HG02840 (cell line): ENCODE measurements around the gene SNX30.
"Not testable (repeated sequence)": the region's sequence is repeated elsewhere in the genome, so short reads cannot be mapped to it uniquely, and the experiment has no call there.

Experiments used
- ATAC-seq: cut with Tn5 transposase; IDR thresholded peaks from one replicate; pipeline ENCODE4 v1.9.1; 2021; ENCODE audit warnings: mild to moderate bottlenecking, moderate library complexity, moderate number of reproducible peaks; ENCODE audit not compliant: unreplicated experiment, low FRiP score

The SNX30 gene, protein sequence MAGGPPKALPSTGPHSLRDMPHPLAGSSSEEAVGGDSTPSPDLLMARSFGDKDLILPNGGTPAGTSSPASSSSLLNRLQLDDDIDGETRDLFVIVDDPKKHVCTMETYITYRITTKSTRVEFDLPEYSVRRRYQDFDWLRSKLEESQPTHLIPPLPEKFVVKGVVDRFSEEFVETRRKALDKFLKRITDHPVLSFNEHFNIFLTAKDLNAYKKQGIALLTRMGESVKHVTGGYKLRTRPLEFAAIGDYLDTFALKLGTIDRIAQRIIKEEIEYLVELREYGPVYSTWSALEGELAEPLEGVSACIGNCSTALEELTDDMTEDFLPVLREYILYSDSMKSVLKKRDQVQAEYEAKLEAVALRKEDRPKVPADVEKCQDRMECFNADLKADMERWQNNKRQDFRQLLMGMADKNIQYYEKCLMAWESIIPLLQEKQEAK

DNA sequence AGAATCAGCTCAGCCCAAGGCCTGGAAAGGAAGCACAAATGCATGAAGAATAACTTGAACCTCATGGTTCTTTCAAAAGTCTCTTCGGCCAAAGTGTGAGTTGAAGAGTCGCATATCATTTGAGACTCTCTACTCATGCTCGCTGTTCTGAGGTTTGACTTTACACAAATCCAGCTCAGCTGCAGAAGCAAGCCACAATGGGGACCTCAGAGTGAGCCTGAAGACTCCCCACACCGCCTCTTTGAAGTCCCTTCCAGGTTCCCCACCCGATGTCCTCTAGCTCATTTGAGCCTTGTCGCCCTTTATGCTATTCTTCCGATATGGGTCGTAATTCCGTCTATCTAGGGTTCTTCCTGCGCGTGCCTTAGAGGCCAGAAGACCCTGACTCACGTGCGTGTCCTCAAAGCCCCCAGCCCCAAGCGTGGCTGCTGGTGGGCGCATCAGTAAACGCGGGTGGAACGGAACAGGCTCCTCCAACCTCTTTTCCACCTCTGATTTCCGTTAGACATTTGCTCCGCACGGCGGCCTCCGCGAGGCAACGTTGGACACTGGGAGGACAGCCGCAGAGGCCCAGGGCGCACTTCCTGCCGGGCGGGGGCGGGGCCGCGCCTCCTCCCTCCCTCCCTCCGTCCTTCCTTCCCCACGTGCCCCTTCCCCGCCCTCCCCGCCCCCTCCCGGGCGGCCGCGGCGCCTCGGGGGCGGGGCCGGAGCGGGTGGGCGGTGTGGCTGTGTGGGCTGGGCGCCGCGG is at the start of gene SNX30:
Gene SNX30 (plus strand): TSS at position 745 of the 748 bp plus-strand sequence. CDS start 242 bp downstream, outside the sequence.
- ATAC-seq = peak; percentile 78

DNA sequence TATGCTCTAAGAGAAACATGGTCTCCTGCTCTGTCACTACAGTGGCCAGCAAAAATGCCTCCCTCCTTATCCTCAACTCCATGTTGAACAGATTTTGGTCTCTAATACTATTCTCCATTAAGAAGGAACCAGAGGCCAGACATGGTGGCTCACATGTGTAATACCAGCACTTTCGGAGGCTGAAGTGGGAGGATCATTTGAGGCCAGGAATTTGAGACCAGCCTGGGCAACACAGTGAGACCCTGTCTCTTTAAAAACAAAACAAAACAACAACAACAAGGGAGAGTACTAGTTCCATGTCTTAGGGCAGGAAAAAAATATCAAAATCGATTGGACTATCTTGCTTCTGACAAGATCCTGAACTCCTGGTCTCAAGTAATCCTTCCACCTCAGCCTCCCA is 47.3 kb upstream of the SNX30 start:
- ATAC-seq = no peak

DNA sequence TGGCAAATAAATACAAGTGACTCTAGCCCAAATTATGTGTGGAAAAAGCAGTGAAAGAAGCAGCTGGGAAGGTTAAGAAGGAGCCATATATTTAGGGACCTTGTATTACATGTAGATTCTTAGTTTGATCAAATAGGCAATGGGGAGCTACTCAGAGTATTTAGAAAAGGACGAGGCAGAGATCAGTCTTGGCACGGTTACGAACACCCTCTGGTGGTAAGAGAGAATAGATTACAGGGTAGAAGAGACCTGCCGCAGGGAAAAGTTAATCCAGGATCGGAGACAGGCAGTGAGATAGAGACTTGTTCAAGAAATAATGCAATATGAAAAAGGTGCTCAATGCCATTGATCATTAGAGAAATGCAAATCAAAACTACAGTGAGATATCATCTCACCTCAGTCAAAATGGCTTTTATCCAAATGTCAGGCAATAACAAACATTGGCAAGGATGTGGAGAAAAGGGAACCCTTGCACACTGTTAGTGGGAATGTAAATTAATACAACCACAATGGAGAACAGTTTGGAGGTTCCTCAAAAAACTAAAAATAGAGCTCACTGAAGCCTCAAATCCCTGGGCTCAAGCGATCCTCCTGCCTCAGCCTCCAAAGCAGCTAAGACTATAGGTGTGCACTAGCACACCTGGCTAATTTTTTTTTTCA is 44.7 kb upstream of the SNX30 start:
- no peak for ATAC-seq

DNA sequence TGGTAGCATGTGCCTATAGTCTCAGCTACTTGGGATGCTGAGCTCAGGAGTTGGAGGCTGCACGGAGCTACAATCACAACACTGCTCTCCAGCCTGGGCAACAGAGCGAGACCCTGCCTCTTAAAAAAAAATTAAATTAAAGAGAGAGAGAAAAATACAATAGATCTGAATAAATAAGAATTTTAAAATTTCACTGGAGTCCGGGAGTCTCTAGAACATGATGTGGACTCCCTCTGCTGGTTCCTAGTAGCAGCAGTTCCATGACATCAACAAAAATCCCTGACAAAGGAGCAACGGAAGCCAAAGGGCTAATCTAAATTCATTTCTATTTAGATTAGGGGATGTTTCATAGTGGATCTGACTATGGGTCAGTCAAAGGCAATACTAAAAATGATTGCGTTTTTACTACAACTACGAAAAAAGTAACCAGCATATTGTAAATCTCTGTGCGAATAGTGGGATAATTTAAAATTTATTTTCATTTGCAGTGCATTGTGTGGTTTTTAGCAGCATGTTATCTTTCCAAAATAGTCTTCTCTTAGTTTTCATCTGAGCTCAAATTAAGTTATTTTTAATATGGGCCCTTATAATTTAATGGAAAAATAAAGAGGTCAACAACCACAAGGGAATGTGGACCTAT is 39.4 kb upstream of the SNX30 start:
- ATAC-seq = no peak

DNA sequence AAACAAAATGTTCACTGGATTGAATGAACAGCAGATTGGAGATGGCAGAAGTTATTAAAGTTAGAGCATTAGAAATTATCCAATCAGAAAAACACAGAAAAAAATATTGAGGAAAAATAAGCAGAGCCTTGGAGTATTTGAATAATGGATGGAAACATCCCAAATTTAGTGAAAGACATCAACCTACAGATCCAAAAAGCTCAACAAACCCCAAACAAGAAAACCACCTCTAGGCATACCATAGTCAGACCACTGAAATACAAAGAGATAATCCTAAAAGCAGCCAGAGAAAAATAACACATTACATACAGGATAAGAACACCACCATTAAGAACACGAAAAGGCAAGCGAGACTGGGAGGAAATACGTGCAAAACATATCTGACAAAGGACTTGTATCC is 37.9 kb upstream of the SNX30 start:
- ATAC-seq = no peak

DNA sequence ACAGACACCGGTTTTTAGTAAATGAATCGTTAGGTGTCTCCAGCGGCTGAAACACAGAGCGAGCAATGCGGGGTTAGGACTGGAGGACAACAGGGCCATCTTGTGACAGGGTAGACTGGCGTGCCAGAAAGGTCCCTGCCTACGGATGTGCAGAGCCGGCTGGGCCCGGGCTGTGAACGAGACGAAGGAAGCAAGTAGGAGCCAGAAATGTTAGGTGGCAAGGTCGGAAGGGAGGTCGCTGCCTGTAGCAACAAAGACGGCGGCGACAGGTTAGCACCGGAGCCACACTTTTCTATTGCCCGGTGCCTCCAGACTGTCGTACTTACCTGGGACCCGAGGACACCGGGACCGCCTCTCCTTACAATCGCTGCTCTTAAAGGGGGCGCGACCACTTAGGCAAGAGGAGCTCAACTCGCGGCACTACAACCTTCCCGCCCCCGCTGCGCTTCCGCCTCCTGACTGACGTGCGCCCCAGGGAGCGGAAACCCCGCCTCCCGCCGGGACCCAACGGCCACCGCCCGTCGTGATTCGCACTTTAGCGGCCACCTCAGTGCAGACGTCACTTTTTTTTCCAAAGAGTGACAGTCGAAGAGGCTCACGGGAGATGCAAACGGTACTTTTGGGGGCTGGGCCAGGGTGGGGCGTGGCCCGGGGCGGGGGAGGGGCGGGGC is 32.8 kb upstream of the SNX30 start, which contains the start of gene INIP:
Gene INIP (minus strand): TSS at position 457 of the 671 bp plus-strand sequence. CDS start 1,632 bp downstream, outside the sequence.
- peak; percentile 95 for ATAC-seq

DNA sequence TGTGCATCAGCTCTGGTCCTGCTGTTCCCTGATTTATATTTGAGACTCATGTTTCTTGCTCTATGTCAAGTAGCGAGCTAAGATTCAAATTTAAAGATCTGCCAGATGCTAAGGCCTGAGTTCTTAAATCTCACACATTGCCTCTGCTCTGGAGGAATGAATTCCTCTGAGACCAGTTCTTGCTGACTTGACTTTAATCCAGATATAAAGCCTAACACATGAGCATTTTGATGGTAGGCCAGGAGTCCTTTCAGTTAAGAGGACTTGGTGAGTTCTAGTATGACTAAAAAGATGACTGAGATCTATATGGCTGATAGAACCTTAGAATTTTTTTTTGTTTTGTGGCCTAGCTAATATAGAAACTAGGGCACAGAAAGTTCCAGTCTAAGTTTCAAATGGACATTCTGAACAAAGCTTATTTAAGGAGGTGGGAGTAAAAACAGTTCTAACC is 31.3 kb upstream of the SNX30 start:
- no peak for ATAC-seq

DNA sequence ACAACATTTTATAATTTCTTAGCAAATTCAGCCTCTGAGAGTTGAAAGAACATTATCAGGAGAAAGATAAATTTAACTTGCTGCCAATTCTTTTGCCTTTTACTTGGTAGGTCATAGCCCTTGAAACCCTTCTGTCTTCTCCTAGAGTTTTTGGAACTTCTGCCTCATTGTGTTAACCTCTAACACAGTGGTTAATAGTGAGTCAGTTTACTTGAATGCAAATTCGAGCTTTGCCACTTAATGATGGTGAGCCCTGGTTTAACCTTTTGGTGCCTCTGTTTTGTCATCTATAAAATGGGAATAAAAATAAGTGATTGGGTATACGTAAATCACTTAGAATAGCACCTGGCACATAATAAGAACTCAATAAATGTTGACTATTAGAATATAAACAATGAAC is 30.9 kb upstream of the SNX30 start:
- no peak for ATAC-seq

DNA sequence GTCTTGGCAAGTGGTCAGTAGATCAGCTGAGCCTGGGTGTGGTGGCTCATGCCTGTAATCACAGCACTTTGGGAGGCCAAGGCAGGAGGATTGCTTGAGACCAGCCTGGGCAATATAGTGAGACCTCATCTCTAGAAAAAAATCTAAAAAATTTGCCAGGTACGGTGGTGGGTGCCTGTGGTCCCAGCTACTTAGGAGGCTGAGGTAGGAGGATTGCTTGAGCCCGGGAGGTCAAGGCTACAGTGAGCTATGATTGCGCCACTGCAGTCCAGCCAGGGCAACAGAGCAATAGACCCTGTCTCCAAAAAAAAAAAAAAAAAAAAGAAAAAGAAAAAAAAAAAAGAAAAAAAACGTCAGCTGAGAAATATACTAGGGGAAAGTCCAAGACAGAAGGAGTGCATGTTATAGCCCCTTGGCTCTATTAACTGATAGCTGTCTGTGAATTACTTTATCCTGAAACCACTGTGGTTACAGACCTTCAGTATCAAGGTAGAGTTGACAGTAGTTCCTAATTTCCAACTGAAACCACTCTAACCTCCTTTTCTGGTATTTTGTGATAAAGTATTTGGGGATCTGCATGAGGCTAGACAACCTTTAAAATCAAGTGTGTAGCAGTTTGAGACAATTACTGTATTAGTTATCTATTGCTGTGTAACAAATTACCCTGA is 30.3 kb upstream of the SNX30 start:
- ATAC-seq = no peak

DNA sequence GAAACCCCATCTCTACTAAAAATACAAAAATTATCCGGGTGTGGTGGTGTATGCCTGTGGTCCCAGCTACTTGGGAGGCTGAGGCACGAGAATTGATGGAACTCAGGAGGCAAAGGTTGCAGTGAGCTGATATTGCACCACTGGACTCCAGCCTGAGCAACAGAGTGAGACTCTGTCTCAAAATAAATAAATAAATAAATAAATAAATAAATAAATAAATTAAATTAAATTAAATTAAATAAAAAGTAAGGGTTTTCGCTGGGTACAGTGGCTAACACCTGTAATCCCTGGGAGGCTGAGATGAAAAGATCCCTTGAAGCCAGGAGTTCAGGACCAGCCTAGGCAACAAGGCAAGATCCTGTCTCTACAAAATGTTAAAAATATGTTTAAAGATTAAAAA is 27.8 kb upstream of the SNX30 start:
- ATAC-seq = not testable (repeated sequence)

DNA sequence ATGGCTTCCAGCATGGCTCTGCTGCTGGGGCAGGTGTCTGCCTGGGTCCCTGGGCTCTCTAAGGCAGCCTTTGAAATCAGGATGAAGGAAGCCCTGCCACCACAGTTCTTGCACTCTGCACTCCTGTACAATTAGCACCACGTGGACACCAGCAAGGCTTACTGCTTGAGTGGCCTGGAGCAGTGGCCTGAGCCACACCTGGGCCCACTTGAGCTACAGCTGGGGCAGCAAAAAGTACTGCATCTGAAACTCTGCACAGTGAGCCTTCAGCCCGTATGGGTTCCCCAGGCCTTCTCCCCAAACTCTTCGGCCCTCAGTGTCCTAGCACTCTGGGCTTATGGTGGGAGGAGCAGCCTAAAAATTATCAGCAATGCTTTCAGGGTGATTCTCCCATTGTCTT is 24.6 kb upstream of the SNX30 start:
- no peak for ATAC-seq

DNA sequence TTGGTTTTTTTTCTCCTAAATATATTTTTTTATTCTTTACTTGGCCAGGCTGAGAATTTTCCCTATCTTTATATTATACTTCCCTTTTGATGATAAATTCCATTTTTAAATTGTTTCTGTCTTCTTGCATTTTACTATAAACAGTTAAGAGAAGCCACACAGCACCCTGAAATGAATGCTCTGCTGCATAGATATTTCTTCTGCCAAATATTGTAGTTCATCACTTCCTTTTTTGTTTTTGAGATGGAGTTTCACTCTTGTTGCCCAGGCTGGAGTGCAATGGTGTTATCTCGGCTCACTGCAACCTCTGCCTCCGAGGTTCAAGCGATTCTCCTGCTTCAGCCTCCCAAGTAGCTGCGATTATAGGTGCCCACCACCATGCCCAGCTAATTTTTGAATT is 24.1 kb upstream of the SNX30 start:
- no peak for ATAC-seq

DNA sequence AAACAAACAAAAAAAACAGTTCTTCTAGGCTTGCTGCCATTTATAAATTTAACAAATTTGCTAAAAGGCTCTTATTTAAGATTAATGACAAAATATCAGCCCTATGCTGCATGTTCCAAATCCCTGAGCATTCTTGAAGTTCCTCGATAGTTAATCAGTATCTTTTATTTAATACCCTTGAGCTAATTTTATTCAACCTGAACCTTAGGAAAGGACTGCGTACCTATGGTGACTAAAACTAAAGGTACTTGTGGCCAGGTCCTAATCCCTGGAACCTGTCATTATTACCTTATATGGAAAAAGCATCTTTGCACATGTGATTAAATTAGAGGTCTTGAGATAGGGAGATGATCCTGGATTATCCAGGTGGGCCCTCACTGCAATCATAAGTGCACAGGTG is 22.2 kb upstream of the SNX30 start:
- ATAC-seq = no peak

DNA sequence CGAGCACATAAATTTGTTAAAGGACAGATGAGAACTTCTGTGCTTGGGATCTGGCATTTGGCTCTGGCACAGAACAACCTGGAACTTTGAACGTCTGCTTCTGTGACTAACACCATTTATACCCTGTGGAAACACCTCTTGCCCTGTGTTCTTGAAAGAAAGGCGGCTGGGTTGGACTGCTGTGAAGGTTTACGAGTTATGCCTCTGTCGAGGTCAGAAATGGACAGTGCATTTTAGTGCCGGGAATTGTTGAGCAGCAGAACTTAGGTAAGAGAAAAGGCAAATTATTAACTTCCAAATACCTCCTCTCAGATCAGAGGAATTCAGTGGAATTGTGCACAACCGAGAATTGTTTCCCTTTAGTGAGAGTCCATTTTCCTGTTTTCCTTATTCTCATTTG is 18.6 kb upstream of the SNX30 start:
- no peak for ATAC-seq

DNA sequence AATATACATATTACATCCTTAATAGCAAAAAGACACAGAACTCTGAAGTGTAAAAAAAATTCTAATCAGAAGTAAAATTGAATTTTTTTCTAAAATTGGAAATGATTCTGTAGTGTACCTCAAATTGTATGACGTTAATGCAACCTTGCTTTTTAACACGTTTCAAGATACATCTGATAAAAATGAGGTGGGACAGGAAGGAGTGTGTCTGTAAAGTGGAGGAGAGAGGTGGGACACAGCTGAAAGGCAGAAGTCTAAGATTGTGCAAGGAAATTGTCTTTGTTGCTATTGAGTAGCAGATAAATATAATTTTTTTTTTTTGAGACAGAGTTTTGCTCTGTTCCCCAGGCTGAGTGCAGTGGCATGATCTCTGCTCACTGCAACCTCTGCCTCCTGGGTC is 15.7 kb upstream of the SNX30 start:
- no peak for ATAC-seq

DNA sequence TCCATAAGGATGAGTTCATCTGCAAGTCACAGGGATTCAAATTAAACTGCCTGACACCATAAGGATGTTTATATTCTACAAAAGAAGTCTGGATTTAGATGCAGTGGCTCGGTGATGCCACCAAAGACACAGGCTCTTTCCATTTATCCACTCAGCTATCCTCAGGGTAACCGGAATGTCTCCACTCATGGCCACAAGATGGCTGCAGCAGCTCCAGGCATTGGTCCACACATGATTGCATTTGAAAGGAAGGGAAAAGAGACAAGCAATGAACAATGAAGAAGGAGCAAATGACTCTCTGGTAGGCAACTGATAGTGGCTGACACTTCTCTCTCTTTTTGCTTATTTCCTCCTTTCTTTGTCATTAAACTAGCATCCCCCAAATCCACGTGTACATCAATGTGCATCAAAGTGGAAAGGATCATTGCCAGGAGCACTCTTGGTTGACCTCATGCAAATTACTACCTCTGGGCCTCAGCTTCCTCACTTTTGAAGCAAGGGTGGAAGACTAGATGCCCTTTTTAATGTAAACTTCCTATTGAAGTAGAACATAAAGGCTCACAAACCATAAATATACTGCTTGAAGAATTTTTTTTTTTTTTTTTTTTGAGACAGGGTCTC is 7.2 kb upstream of the SNX30 start:
- no peak for ATAC-seq

DNA sequence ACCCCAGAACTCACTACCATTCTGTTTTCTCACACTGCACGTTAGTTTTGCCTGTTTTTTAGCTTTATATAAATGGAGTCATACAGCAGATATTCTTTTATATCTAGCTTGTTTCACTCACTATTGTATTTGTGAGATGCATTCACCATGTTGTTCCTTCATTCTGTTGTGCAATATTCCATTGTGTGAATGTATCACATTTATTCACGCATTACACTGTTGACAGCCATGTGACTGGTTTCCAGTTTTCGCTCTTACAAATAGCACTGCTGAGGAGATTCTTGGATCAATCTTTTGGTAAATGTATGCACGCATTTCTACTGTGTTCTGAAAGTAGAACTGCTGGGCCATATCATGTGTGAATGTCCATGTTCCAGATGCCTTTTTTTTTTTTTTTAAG is 6.4 kb upstream of the SNX30 start:
- ATAC-seq = no peak

DNA sequence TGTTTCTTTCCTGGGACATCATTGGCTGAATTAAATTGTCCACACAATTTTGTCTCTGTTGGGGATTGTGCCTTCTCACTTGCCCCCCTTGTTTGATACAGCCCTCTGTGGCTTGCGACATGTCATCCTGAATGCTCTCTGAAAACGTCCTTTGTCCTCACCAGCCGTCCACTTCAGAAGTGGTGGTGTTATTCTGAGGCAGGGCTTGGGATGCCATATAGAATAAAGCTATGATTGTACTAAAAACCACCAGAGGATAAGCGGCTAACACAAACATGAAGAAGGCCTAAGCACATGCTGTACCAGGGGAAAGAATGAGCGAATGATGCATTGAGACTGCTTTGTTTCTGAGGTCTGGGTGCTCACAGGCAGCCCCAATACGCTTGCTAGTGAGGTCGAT is 3.5 kb upstream of the SNX30 start:
- ATAC-seq = no peak

DNA sequence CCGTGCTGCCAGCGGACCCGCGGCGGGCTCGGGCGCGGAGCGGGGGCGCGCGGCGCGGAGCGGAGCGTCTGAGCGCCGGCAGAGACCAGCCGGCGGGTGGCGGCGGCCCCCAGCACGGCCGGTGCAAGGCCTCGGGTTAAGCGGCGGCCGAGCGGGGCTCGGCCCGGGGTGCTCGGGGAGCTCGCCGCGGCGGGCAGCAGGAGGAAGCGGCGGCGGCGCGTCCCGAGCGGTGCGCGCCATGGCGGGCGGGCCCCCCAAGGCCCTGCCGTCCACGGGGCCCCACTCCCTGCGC is 150 bp downstream of the SNX30 start:
- no peak for ATAC-seq
